IPS-NIHi7 (cell line): ENCODE measurements around the gene CREB5.

Experiments
- DNase-seq: peaks from one replicate; pipeline ENCODE4 v3.0.0; 2012; ENCODE audit warnings: mixed read lengths; ENCODE audit errors: extremely low spot score

CREB5 gene

DNA sequence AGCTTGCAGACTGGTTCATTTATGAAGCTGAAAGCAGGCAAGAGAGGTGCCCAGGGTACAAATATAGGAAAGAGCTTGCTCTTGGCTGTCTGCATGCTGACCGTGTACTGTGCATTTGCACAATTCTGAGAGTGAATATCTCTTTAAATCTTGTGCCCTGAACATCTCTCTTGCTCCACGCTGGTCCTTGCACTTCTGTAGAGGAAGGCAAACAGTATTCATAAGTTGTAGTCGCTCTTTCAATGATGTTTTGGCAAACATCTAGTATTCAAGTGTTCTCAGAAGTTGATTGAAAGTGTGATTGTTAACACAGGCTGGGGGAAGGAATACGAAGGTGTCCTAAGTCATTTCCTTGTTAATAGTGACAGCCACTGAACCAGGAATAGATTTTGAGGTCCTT is 332.6 kb downstream of the CREB5 start:
- DNase-seq: no peak

DNA sequence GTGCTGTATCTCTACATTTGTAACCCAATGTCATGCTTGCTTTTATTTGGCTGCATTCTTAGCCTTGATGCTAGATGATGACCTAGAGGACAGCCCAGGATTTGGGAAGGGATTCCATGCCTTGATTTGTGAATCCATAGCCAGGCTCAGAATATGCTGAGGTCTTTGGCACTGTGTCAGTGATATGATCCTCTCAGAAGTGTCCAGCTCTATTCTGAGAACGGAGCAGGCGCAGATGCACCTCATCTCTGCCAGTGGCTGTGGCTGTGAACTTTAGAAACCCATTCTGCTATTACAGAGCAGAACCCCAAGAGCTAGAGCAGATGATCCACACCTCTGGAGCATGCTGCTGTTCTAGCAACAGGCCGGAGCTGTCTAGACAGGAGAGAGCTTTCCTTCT is 333.0 kb downstream of the CREB5 start:
- DNase-seq: no peak

DNA sequence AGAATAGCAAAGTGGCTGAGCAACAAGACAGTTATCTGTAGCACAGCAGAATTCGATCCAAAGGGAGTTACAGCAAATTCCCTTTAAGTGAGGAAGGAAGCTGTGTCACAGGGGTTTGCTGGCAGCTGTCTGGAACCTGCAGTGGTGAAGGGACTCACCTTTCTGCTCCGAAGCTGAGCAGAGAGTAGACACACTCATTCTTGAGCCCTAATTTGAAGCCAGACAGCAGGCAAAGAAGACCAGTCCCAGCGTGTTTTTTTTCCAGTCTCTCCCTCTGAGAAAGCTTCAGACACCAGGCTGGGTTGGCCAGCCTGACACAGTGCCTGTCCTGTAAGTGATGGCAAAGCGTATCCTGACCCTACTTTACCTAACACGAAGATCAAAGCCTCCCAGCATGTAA is 335.1 kb downstream of the CREB5 start:
- no peak for DNase-seq

DNA sequence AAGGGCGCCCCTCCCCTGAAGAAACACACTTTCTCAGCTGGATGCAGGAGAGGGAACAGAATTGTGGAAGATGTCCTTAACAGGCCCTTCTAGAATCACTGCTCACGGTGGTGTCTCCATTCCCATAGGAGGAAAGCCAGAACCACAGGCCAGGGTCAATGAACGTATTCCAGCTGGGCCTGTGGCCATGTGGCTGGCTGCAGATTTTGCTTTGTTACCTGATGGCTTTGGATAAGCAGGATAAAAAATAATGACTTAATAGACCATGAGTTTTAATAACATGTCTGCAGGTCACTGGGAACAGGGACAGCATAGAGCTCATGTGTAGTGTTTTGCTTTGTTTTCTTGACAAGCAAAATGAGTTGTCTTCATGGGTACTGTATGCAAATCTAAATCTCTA is 335.5 kb downstream of the CREB5 start:
- DNase-seq: no peak

DNA sequence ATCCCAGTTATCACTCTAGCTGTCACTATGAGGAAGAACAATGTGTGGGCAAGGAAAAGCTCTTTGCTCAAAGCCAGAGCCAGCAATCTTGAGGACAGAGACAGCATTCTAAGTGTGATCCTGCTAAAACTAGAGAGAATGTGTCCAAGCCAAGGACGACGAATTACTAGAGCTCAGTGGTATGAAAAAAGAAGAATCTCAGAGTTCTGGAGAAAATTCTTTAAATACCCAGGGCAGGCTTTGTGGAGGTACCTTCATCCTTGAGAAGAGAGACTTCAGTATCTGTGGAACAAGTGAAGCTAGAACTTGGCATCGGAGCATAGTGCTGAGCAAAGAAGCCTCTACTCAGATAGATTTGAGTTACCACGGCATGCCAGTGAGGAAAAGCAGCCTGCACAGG is 336.0 kb downstream of the CREB5 start:
- DNase-seq: no peak

DNA sequence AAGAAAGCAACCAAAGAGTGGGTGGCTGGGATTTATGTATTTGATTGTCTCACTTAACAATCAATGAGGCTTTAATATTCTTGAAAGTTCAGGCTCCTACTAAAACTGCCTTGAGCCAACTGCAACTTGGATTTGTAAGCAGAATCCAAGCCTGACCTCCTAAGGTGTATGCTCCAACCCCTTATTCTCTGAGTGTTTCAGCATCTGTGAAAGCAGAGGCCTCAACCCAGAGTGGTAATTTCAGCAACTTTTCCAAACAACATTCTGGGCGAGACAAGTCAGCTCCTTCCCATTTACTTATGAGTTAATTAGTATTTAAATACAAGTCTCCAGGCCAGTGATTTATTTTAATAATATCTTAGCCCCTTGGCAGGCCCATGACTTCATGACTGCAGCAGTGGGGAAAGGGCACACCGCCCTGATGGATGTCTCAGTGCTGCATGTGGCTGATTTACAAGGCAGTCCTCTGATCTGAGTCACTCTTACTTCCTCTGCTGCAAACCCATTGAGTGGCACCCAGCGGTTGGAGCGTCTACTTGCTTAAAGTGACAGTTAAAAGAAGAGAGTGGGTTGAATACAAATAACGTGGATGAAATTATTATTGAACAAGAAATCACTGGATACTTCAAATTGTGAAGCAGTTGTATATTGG is 336.7 kb downstream of the CREB5 start:
- no peak for DNase-seq

DNA sequence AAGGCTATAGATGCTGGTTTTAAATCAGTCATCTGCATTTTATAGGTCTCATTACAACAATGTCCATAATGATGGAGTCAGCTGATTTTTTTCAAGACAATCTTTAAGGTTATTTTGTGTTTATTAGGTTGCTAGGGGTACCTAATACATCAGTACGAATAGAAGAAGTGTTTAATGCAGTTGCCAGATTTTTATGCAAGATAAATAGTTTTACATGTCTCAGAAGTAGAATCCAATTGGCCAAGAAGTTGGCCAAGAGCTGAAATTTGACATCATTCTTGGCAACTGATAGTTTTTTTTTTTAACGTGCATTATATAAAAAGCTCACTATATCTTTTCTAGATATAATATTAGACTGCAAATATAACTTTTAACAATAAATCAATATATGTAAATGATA is 337.3 kb downstream of the CREB5 start:
- DNase-seq: no peak

DNA sequence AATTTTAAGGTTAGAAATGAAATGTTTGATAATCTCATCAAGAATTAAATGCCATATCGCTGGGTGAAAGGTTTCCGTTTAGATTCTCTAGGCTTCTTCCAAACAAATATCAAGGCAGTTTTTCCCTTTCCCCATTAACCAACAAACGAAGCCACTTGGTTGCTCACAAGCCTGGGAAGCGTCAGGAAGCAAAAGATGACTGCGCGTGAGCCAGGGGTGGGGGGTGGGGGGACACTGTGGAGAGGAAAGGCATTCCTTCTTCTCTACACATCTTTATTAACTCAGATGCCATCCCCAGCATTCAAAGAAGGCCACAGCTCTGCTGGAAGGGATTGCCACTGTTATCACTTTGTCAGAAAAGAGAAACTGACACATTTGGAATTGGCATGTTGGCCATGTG is 338.7 kb downstream of the CREB5 start:
- peak; percentile 31 for DNase-seq

DNA sequence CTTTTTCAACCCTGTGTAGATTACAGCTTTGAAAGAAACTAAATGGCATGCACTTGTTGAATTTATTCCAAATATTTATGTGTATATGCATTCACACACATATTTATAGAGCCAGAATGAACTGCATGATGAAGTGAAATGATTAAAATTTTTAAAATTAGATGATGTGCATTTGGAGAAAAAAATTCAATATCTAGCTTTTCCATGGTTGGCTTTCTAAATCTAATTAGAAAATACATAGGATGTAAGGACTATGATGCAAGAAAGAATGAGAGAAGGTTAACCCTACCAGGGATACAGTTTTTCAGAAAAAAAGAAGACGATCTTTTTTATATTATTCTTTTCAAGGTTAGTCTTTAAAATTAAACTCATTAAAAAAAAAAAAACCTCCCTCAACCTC is 341.3 kb downstream of the CREB5 start:
- no peak for DNase-seq

DNA sequence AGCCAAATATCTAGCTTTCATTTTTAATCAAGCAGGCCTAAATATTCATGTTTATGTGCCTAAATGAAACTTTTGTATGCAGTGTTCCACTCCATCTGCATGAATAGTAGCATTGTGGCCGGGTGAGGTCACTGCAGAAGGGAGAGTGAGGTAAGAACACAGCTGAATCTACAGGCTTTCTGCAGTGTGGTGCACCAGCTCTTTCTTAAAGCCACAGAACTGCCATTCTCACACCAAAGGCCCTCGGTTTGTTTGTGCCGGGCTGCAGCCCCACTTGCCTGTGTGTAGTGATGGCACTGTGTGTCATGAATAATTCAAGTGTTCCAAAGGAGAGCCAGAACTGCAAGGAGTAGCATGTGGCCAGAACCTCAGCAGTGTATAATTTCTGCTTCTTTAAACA is 341.7 kb downstream of the CREB5 start:
- DNase-seq: no peak

DNA sequence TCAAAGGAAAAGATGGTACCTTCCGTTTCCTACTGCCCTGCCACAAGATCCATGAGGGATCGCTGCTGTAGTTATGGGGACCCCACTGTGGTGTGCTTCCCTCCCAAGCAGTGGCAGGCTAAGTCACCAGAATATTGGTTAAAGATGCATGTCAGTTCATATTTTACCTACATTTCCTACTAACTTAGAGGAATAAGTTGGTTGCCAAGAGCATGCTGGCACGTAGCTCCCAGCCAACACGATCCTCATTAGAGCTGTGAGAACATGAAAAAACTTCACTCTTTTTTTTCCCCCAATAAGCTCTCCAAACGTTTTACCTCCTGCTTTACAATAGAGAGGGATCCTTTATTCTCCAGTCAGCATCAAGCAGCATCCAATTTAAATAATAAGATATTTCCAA is 342.1 kb downstream of the CREB5 start:
- DNase-seq: no peak

DNA sequence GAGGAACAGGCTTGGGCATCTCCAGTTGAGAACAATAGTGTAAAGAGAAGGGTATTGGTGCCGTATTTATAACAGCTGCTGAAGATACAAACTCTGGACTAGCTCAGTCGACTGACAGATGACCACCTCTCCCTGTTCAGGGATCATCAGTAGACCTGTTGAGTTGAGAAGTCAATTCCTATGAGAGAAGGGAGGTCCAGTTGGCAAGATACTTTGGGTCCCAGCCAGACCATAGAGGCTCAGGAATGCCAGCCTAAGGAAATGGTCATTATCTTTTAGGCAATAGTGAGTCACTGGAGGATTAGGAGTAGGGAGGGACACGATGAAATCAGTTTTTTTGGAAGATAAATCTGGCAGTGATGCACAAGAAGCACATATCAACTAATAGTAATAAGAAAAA is 342.9 kb downstream of the CREB5 start:
- no peak for DNase-seq

DNA sequence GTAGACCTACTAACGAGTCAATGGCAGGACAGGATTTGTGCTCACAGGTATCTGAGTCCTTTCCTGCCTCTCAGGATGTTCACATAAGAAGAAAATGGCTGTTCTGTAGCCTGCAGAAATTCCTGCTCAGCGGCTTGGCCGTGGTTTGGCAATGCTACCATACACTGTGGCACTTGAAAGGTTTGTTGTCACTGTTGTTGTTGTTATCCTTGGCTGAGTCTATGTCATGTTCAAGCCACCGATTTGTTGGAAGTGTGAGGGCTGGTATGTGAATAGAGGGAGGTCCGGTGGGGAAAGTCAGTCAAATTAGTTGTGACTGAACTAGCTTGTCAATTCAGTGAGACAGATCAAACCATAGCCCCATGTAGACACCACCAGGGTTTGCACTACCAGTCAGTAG is 345.9 kb downstream of the CREB5 start:
- DNase-seq: no peak

DNA sequence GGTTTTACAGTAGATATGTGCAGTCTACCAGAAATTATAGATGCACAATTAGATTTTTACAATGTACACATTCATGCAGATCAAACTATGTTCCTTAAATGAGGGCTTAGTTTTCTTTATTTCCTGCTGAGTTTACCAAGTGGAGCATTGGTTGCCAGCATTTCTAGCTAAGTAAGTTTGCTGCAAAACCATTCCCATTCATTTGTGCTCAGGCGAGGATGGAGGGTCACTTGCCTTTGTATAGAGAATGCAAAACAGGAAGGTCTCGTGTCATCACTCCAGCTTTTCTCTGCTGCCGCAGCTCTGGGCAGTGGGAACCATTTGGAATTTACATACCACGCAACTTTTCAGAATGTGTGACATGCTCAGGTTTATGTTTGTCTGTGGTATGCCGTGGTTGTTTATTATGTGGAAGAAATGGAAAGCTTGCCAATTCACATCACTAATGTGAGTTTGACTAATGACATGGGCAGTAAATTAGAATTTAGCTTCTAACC is 347.2 kb downstream of the CREB5 start:
- DNase-seq: no peak

DNA sequence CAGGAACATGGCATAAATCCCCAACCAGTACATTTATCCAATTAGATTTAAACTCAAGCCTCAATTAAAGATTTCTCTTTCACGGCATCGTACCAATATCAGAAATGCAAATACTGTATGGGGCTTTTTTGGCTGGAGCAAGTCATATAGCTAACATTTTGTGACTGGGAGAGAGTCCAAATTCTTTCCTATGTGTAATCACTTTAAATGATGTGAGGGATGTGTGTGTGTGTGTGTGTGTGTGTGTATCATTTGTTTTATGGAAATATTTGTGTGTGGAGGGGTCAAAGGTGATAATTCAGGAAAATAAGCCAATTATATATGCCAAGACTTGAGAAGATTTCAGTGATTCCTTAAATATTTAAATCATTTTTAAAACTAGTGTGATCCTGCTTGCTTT is 349.2 kb downstream of the CREB5 start:
- DNase-seq: no peak

DNA sequence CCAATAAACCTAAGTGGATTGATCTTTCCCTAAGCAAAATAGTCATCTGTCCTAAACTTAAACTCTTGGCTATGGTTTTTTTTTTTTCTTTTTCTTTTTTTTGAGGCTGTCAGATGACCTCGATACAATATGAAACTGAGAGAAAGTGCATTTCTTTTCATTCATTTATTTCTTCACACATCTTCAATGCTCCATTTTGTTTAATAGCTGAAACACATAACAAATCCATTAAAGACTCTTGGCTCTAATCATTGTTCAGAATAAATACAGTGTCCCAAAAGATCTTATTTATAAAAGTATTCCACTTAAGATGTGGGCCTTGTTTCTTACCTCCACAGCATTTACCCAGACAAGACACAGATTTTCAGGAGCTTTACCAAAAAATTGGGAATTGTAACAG is 350.3 kb downstream of the CREB5 start:
- DNase-seq: no peak

DNA sequence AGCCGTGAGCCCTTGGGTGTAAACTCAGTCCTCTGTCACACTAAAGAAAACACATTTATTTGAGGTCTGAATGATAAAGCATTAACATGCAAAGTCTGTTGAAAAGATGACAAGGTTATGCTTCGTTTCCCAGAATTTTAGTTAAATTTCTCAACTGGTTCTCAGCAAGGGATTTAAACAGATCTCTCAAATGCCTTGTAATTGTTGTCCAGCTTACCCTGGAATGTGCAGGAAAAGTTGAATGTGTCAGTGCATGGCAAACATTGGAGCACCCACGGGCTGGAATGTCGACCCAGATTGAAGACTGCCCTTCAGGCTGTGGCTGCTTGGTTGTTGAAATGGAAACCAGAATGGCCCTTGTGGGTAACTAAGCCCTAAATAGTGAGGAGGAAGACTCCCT is 354.0 kb downstream of the CREB5 start:
- DNase-seq: no peak

DNA sequence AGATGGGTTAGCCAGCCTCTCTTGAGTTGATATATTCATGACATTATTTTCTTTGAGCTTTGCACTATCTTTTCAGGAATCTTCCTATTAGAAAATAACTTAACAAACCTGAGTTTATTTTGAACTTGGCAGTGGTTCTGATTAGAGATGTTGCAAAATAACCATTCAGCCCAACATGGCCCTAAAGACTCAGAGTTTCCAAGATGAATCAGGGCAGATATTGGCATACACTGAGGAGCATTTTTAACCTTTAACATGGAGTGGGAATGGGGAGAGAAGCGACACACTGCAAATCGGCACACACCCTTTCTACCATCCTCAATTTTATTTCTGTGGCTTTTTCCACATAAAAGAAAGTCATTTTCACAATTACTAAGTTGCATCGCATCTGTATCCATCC is 355.0 kb downstream of the CREB5 start:
- no peak for DNase-seq

DNA sequence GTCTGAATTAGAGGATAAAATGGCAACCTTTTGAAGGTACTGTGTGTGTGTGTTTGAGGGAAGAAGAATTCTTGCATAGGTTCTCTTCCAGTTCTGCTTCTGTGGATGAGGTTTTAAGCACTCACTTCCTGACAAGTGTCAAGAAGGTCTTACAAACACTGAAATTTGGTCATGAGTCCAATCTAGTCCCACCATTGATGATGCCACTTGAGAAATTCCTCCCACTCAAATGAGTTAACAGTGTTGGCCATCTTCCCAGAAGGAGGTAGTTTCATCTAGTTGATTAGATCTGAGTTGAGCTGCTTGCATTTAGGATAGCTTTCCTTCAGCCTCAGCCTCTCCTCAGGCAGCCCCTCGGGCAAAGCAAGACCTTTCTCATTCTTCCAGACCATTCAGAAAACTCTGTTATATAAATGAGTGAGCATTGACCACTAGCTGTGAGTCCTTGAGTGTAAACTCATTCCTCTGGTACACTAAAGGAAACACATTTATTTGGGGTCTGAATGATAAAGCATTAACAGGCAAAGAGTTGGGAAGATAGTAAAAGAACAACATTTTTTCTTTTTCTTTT is 356.3 kb downstream of the CREB5 start:
- no peak for DNase-seq

DNA sequence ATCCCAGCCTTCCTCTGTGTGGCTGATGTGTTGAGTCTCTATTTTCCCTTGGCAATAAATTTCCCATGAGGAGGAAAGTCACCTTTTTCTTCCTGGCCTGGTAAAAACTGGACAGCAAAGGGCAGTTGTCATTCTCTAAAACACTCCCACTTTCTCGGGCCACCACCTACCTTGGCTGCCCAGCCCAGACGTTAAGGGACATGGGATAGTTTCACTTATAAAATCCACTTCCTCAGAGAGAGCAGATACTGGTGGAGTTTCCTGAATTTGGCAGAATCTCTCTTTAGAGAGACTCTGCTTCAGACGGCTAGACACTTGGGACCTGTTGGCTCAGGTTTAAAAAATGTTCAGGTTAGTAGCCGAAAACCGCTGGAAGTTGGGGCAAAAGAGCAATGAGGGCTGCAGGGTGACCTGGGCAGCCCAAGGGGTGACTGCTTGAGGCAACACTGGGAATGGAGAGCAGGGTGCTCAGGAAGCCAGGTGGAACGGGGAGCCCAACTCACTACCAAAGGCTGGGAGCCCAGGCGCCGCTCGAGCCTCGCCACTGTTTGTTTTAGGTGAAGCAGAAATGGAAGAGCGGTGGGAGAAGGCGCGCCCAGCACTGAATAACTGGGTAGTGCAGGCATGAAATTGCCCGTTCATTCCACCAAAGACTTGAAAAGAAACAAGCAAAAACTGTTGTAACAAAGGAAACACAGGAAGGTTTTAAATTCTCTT is 359.7 kb downstream of the CREB5 start:
- DNase-seq: no peak

DNA sequence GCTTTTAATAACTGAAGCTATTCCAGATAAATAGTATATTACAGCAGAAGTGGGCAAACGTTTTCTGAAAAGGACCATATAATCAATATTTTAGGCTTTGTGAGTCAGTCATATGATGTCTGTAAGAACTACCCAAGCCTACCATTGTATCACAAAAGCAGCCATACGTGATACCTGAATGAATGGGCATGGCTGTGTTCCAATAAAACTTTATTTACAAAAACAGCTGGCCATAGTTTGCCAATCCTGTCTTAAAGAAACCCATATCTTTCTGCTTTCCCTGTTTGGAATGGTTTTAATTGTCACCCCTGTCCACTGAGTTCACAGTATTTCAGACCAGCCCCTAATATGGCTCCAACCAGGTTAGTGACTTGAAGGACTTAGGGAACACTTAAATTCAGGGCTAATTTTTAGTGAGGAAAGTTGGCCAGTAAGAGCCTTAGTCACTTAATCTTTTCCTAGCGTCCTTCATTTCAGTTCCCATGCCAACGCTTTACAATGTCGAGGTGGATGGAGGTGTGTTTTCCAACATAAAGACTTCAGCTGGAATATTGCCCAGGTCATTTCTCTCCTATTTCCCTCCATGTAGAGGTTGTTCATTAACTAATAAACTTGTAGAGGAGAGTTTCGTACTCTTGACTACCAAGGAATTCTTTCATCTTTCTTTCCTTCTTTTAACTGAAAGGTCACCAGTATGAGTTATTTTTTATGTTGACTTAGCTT is 361.3 kb downstream of the CREB5 start:
- DNase-seq: no peak

DNA sequence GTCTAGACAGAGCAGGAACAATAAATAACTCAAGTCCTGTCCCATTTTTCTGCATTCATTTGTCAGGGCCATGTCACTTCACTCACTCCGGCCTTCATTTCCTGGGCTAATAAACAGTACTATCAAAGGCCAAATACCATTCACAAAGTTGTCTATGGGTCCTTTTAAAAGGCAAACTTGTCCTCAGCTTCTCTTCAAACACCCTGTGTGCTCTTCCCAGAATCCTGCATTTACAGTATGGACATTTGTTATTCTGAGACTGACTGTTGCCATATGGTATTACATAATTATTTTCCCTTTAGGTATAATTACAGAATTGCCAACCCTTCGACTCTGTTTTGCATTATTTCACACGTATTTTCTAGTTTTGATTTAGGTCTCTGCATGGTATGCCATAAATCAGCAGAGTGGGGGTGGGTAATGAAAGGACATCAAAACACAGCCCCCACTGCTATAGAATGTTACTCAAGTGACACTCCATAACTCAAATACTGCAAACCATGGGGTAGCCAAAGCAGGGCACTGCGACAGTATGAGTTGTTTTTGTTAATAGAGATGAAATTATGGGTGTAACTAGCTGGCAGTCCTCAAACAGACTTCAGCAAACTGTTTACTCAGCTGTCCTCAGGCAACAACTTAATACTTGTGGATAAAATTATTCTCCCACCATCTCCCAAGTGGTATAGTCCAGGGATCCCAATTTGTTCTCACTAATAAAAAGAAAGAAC is 362.1 kb downstream of the CREB5 start:
- no peak for DNase-seq
